ENCODE data around the gene HOXC9.

HOXC9 gene

DNA sequence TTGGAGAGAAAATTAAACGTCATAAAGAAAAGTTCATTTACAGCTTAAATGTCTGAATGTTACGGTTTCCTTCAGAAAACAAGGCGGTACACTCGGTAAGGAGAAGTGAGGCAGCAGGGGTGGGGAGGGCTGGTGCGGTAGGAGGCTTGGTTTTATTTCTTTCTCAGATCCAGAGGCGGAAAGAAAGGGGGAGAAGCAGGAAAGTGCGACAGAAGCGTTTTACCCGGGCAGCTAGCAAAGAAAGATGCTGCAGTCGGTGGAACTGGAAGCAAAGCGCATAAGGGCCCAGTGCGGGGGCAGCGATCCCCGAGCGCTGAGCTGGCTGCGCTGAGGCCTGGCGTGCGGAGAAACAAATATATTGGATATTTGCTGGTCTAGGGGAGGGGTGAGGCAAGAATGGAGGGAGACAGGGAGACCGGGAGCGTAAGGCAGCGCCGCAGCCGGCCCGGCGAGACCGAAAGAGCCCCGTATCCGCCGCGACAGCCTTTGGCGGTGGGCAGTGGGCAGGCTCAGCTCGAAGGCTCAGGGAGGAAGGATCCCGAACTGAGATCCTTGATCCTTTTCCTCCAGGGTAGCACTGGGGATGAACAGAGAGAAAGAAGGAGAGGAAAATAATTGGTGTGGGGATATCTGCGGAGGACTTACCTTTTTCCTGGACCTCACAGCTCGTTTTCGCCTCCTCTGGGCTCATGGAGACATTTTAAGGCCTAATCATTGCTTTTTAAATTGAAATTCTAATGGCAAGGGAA lies 33.4 kb upstream of the HOXC9 start:
- no peak overlapping the region for H3K4me2 ChIP-seq (ENCODE audit: low read depth, low read length, poor library complexity, severe bottlenecking)
- H3K36me3 ChIP-seq (ENCODE audit: low read length) = no peaks in the 10 kb centered on the region
- H3F3A ChIP-seq (ENCODE audit: insufficient read depth) = no peaks in the 10 kb centered on the region
- H3K27me3 ChIP-seq (ENCODE audit: low read length) = 0 out of 2 replicates have a peak, but pooled peaks cover 4% of the 10 kb centered on the region
- no peaks in the 10 kb centered on the region for H4K20me1 ChIP-seq (ENCODE audit: low read depth, low read length)
- no peak overlapping the region for H3K4me3 ChIP-seq (ENCODE audit: insufficient read depth, low read length, poor library complexity, severe bottlenecking)
- H3K9me2 ChIP-seq (replicated peaks; ENCODE audit: insufficient read depth, low read length) = no peaks in the 10 kb centered on the region
- no peak overlapping the region for H3K27ac ChIP-seq (ENCODE audit: low read depth, low read length)
- TF ChIP-seq, protein P1, sequence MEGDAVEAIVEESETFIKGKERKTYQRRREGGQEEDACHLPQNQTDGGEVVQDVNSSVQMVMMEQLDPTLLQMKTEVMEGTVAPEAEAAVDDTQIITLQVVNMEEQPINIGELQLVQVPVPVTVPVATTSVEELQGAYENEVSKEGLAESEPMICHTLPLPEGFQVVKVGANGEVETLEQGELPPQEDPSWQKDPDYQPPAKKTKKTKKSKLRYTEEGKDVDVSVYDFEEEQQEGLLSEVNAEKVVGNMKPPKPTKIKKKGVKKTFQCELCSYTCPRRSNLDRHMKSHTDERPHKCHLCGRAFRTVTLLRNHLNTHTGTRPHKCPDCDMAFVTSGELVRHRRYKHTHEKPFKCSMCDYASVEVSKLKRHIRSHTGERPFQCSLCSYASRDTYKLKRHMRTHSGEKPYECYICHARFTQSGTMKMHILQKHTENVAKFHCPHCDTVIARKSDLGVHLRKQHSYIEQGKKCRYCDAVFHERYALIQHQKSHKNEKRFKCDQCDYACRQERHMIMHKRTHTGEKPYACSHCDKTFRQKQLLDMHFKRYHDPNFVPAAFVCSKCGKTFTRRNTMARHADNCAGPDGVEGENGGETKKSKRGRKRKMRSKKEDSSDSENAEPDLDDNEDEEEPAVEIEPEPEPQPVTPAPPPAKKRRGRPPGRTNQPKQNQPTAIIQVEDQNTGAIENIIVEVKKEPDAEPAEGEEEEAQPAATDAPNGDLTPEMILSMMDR (IDR thresholded peaks at IDR 0.05; ENCODE audit: insufficient read depth, low read length, poor library complexity, severe bottlenecking) = no peak
- no peak for TF ChIP-seq EZH2phosphoT487 (conservative IDR thresholded peaks at IDR 0.05; ENCODE audit: low read length)
- no peaks in the 10 kb centered on the region for H3K79me2 ChIP-seq (ENCODE audit: insufficient read depth, low read length)
- no peak overlapping the region for H2AFZ ChIP-seq (ENCODE audit: low read depth, low read length, severe bottlenecking)
- no peak overlapping the region for H3K9ac ChIP-seq (ENCODE audit: low read length)
- no peaks in the 10 kb centered on the region for H3K9me3 ChIP-seq (ENCODE audit: insufficient read depth, low read length)

DNA sequence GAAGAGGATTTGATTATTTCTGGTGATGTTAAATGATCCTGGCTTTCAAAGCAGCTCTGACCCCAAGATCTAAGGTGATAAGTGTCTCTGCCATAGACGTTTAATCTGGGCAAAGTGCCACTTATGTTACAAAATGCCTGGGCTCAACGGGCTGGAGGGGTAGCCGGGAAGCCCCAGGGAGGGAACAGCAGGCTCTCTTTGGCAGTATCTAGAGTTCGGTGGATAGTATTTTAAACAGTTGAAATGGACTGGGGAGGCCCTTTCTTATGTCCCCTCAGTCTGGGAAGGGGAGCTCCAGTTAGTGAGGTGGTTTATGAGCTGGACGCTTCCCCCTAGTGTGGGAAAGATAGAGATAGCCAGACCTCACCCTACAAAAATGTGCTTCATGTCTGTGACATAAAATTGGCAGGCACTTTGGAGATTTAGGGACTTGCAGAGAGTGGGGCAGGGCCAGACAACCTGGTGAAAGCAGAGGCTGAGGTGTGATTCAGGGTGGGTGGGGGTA lies 32.5 kb upstream of the HOXC9 start:
- H3K4me2 ChIP-seq (ENCODE audit: low read depth, low read length, poor library complexity, severe bottlenecking) = no peak overlapping the region
- no peak overlapping the region for H3K27ac ChIP-seq (ENCODE audit: low read depth, low read length)
- TF ChIP-seq, protein P1 (IDR thresholded peaks at IDR 0.05; ENCODE audit: insufficient read depth, low read length, poor library complexity, severe bottlenecking) = no peak
- TF ChIP-seq EZH2phosphoT487 (conservative IDR thresholded peaks at IDR 0.05; ENCODE audit: low read length) = no peak
- no peak overlapping the region for H3K4me3 ChIP-seq (ENCODE audit: insufficient read depth, low read length, poor library complexity, severe bottlenecking)
- H3K79me2 ChIP-seq (ENCODE audit: insufficient read depth, low read length) = no peaks in the 10 kb centered on the region
- H3K9me2 ChIP-seq (replicated peaks; ENCODE audit: insufficient read depth, low read length) = no peaks in the 10 kb centered on the region
- no peak overlapping the region for H3K9ac ChIP-seq (ENCODE audit: low read length)
- H3K9me3 ChIP-seq (ENCODE audit: insufficient read depth, low read length) = no peaks in the 10 kb centered on the region
- no peak overlapping the region for H2AFZ ChIP-seq (ENCODE audit: low read depth, low read length, severe bottlenecking)
- H3F3A ChIP-seq (ENCODE audit: insufficient read depth) = no peaks in the 10 kb centered on the region
- 0 out of 2 replicates have a peak, but pooled peaks cover 4% of the 10 kb centered on the region for H3K27me3 ChIP-seq (ENCODE audit: low read length)
- H3K36me3 ChIP-seq (ENCODE audit: low read length) = no peaks in the 10 kb centered on the region
- H4K20me1 ChIP-seq (ENCODE audit: low read depth, low read length) = no peaks in the 10 kb centered on the region

DNA sequence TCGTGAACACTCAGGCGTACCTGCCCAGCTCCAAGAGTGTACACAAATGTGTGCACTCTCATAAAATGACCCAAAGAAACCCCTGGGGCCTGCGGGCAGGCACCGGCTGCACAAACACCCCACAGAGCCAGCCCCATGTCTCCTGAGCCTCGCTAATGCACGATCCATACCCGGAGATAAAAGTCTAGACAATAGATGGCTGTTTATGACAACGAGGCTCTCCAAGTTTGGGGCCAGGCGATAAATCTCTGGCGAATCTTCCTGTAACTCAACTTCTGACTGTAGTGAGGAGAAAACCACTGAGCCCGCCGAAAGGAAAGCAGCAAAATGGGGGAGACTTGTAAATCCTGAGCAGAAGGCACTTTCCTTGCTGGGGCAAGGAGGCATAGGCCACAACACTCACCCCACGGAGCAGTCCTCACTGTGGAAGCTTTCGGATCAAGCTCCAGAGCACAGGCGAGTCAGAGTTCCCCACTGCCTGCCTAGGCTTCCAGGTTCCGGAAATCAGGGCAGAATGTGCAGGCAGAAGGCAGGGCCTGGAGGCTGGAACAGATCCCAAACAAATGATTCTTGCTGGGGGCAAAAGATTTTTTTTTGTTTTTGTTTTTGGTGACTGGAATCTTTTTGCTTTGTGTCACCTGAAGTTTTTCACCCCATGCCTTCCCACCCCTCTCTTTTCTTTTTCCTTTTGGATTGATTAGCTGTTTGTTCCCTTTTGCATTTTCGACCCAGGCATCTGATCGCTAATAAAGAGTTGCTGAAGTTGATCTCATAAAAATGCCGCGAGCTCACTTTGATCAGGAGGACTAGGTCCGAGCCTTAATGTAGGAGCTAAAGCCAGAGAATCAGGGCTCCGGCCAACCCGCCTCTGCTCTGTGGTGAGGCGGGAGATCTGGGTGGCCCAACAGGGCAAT lies 31.5 kb upstream of the HOXC9 start:
- Histone ChIP-seq H3K4me2 (ENCODE audit: low read depth, low read length, poor library complexity, severe bottlenecking) (no peak overlapping the region), H3K27me3 (ENCODE audit: low read length) (0 out of 2 replicates have a peak, but pooled peaks cover 4% of the 10 kb centered on the region)

More for the DNA sequence above, 31.5 kb upstream of the HOXC9 start:
- H3K9me3 ChIP-seq (ENCODE audit: insufficient read depth, low read length) = no peaks in the 10 kb centered on the region
- H3K9me2 ChIP-seq (replicated peaks; ENCODE audit: insufficient read depth, low read length) = no peaks in the 10 kb centered on the region
- H3K27ac ChIP-seq (ENCODE audit: low read depth, low read length) = no peak overlapping the region
- H2AFZ ChIP-seq (ENCODE audit: low read depth, low read length, severe bottlenecking) = no peak overlapping the region
- TF ChIP-seq, protein P1 (IDR thresholded peaks at IDR 0.05; ENCODE audit: insufficient read depth, low read length, poor library complexity, severe bottlenecking) = no peak
- TF ChIP-seq EZH2phosphoT487 (conservative IDR thresholded peaks at IDR 0.05; ENCODE audit: low read length) = no peak
- no peaks in the 10 kb centered on the region for H4K20me1 ChIP-seq (ENCODE audit: low read depth, low read length)
- H3K36me3 ChIP-seq (ENCODE audit: low read length) = no peaks in the 10 kb centered on the region
- no peak overlapping the region for H3K9ac ChIP-seq (ENCODE audit: low read length)
- H3K4me3 ChIP-seq (ENCODE audit: insufficient read depth, low read length, poor library complexity, severe bottlenecking) = no peak overlapping the region
- H3F3A ChIP-seq (ENCODE audit: insufficient read depth) = no peaks in the 10 kb centered on the region
- no peaks in the 10 kb centered on the region for H3K79me2 ChIP-seq (ENCODE audit: insufficient read depth, low read length)
